LoVo (cell line): Measurements from ENCODE around the gene ZNF491.
"Not testable (repeated sequence)": the region's sequence is repeated elsewhere in the genome, so short reads cannot be mapped to it uniquely, and the experiment has no call there.

Experiments
- DNase-seq: peaks from one replicate; pipeline ENCODE4 v3.0.0-alpha.2; 2016; ENCODE audit warnings: low spot score

ZNF491 gene

GRCh38 chr19:11806354-11807098 is 8.2 kb downstream of the ZNF491 start:
- no peak for DNase-seq

GRCh38 chr19:11807099-11807380 is 8.7 kb downstream of the ZNF491 start:
- DNase-seq, result no peak

- no peak for DNase-seq
Measured at GRCh38 chr19:11813703-11814028, 15.3 kb downstream of the ZNF491 start.

GRCh38 chr19:11814029-11814699 is 15.8 kb downstream of the ZNF491 start, which contains the start of gene ZNF440:
ZNF440 (plus strand) TSS chr19:11814273; CDS start chr19:11814448, 175 bp downstream.
- DNase-seq, result peak; percentile 93

- peak; percentile 35 for DNase-seq
Measured at GRCh38 chr19:11814700-11815035, 16.3 kb downstream of the ZNF491 start.

GRCh38 chr19:11821474-11822109 is 23.3 kb downstream of the ZNF491 start:
- no peak for DNase-seq

- DNase-seq, result not testable (repeated sequence)
Measured at GRCh38 chr19:11828957-11829876, 30.9 kb downstream of the ZNF491 start.

GRCh38 chr19:11832253-11832912 is 34.1 kb downstream of the ZNF491 start:
- no peak for DNase-seq

- no peak for DNase-seq
Measured at GRCh38 chr19:11833541-11833940, 35.2 kb downstream of the ZNF491 start.

- DNase-seq, result not testable (repeated sequence)
Measured at GRCh38 chr19:11835626-11836066, 37.3 kb downstream of the ZNF491 start.

GRCh38 chr19:11843722-11844121 is 45.4 kb downstream of the ZNF491 start:
- no peak for DNase-seq

- DNase-seq, result not testable (repeated sequence)
Measured at GRCh38 chr19:11847615-11848014, 49.3 kb downstream of the ZNF491 start.

- DNase-seq, result no peak
Measured at GRCh38 chr19:11848200-11848593, 49.9 kb downstream of the ZNF491 start.

- DNase-seq, result no peak
Measured at GRCh38 chr19:11848594-11849469, 50.5 kb downstream of the ZNF491 start, which contains the start of gene ZNF439. ZNF439 (plus strand) TSS chr19:11848726; CDS start chr19:11848868, 142 bp downstream.

GRCh38 chr19:11850289-11850688 is 52.0 kb downstream of the ZNF491 start:
- DNase-seq, result not testable (repeated sequence)

- no peak for DNase-seq
Measured at GRCh38 chr19:11853358-11853757, 55.0 kb downstream of the ZNF491 start.

GRCh38 chr19:11856596-11857250 is 58.4 kb downstream of the ZNF491 start:
- DNase-seq, result no peak
